GM19463 (cell line): ENCODE data around the gene SLC44A3.

Experiments
- ATAC-seq: cut with Tn5 transposase; IDR thresholded peaks from one replicate; pipeline ENCODE4 v1.9.1; 2021; ENCODE audit warnings: mild to moderate bottlenecking, moderate library complexity; ENCODE audit not compliant: unreplicated experiment

The SLC44A3 gene

GRCh38 chr1:94872771-94873495, 52.8 kb downstream of the SLC44A3 start:
- ATAC-seq, result no peak

DNA sequence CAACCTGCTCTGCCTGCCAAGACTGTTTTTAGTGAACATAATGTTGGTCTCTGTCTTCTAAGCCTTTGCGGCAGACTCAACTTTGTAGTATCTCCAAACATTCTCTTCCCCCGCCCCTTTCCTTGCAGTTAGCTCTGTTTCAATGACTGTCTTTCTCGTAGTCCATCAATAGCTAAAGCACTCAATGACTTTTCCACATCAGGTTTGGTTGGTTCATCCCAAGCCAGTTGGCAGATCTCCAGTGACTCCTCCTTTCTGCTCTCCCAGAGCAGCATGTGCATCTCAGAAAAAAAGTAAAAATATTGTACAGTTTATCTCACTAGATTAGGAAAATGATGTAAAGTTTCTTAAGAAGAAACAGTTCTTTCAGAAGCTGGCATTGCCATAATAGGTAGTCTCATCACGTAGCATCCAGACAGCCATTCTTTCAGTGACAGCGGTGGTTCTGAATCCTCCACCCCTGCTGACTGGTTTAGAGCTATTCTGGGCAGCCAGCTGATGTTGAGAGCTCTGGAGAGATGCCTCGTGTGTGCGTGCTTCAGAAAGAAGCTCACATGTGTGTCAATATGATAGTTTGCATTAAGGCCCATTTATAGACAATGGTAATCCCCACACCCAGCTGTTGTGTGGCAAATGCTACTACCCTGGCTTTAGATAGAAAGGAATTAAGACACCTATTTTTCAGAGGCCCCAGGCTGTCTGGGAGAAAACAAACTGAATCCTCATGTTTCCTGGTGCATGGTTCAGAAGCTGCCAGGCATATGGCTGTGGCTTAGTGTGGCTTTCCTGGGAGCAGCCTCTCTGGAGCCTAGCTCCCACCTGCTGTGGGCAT, 53.6 kb downstream of the SLC44A3 start:
- peak; percentile 66 for ATAC-seq

- ATAC-seq, result no peak
Measured at GRCh38 chr1:94874423-94874822, 54.3 kb downstream of the SLC44A3 start.

DNA sequence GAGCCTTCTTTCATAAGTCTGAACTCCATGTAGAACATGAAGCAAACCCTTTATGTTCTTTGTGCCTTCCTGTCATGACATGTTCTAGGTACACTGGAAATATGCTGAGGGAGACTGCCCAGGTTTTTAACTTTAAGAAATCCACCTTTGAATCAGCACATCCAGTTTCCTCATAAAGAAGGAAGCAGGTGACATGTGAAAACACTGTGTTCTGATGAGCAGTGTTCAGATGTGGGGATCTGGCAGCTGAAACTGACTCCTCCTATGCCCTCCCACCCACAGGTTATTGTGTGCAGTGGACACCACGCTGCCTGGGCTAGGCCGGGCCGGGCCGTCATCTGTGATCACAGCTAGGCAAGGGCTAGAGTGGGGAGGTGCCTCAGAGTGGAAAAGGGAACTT, 55.6 kb downstream of the SLC44A3 start:
- ATAC-seq, result no peak

- no peak for ATAC-seq
Measured at GRCh38 chr1:94876362-94876761, 56.2 kb downstream of the SLC44A3 start.

- no peak for ATAC-seq
Measured at GRCh38 chr1:94878329-94878728, 58.2 kb downstream of the SLC44A3 start.

- ATAC-seq, result peak; percentile 78
Measured at GRCh38 chr1:94883691-94884090, 63.5 kb downstream of the SLC44A3 start.

- ATAC-seq, result no peak
Measured at GRCh38 chr1:94884106-94884505, 63.9 kb downstream of the SLC44A3 start.

DNA sequence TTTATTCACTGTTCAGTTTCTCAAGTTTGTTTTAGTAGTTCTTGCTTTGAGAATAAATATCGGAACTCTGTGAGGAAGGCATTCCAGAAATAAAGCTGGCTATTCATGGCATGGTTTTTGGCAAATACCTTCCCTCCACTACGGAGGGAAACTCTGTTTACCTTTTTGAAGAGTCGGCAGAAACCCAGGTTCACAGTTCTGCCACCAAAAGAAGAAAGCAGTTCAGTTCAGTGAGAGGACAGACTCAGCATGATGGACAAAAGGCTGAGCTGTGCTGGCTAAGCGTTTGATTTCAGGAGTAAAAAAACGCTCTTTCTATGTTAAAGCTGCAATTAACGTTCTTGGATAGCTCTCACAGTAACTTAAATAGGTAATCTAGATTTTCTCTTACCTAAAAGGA, 64.3 kb downstream of the SLC44A3 start:
- no peak for ATAC-seq

GRCh38 chr1:94886361-94886760, 66.2 kb downstream of the SLC44A3 start:
- no peak for ATAC-seq

DNA sequence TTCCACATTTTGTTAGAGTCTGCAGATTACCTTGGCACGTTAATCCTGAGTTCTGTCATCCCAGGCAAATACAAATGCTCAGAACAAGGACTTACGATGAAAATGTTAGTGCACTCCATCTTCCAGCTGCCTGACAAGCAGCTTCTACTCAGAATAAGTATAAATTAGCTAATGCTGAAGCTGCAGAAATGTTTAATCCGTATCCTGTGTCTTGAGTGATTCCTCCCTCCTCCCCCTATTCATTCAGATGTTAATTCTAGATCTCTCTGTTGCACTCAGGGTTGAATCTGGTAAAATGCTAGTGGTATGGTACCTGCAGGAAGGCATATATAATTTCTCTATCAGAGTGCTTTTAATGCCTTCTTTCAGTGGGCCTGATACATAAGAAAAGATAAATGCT, 66.9 kb downstream of the SLC44A3 start:
- ATAC-seq, result no peak

DNA sequence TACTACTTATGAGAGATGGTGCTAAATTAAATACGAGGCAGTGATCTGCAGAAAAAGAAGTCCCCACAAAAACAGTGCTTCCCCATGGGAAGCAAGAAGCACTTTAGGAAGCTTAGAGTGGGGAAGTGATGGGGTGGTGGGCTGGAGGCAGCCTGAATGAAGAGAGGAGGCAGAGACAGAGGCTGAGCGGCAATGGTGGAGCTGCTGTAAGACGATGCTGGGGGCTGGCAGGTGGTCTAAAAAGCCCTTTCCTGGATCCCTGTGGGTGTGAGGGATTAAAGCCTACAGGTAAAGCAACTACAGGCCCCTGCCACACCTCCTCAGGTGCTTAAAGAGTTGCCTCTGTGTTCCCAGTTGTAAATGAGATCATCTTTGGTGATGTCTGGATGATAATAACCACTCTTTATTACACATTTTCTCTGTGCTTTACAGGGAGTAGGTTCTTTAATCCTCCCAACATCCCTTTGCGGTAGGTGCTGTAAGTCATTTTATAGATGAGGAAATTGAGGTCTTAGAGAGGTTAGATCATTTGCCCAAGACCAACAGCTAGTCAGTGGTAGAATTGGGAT, 67.5 kb downstream of the SLC44A3 start:
- ATAC-seq, result no peak

DNA sequence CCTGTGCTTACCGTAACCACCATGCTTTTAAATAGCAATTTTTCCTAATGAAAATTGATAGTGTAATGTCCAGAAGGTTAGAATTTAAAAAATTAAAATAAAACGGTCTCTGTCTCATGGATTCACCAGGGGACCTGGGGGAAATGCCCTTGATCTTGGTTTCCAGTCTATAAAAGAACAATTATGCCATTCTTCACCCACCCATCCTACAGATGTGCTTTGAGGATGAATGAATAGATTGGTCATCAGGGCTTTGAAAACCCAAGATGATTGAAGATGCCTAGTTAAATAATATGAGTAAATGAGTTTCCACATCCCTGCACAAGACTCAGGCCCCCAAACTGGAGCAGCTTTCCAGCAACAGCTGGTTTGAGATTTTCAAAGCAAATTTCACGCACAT, 68.0 kb downstream of the SLC44A3 start:
- no peak for ATAC-seq

DNA sequence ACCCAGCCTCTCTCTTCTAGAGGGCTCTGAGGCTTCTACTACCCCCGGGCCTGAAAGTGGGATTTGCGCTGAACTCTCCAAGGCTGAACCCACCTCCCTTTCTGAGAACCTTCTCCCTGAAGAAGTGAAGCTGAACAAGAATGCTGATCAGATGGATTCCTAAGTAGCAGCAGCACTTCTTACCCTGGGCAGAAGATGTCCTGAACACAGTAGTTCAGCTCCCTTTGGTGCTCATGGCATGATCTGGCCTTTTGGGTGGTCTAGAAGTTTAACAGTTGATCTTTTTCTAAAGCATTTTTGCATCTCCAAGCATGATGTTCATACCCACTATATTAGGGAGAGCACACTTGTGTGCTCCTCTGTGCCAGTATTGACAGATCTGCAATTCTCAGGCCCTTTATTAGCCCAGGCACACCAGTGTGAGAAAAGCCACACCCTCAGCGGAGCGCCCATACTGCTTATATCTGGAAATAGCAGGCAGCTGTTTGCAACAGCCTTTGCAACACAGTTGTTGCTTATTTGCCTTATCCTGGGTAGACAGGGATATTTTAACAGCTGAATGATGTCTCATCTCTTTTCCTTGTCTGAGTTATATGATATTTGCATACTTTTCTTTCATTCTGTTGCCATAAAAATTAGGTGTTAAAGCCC, 72.6 kb downstream of the SLC44A3 start:
- no peak for ATAC-seq

DNA sequence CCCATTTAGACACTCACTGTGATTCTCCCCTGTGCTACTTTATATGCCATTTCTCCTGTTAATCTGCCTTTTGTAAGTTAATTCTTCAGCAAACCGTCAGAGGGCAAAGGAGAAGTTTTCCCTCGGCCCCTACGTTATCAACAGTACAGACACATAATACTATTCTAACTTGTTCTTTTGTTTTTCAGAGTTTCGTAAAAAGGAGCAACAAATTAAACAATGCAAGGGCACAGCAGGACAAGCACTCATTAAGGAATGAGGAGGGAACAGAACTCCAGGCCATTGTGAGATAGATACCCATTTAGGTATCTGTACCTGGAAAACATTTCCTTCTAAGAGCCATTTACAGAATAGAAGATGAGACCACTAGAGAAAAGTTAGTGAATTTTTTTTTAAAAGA, 74.5 kb downstream of the SLC44A3 start:
- ATAC-seq, result no peak

DNA sequence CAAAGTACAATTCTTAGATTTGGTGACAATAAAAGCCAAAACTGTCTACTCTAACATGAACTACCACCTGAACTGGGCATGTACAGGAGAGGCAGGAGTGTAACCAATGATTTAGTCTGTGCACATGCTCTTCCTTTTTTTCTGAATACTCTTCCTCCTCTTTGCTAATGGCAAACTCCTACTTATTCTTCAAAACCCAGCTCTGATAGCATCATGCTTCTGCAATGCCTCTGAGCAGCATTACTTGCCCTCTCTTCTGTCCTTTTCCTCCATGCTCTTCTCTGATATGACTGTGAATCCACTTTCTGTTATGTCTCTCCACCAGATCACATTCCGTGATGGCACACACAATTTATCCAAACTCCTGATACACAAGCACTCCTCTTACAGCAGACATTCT, 75.4 kb downstream of the SLC44A3 start:
- ATAC-seq, result no peak

DNA sequence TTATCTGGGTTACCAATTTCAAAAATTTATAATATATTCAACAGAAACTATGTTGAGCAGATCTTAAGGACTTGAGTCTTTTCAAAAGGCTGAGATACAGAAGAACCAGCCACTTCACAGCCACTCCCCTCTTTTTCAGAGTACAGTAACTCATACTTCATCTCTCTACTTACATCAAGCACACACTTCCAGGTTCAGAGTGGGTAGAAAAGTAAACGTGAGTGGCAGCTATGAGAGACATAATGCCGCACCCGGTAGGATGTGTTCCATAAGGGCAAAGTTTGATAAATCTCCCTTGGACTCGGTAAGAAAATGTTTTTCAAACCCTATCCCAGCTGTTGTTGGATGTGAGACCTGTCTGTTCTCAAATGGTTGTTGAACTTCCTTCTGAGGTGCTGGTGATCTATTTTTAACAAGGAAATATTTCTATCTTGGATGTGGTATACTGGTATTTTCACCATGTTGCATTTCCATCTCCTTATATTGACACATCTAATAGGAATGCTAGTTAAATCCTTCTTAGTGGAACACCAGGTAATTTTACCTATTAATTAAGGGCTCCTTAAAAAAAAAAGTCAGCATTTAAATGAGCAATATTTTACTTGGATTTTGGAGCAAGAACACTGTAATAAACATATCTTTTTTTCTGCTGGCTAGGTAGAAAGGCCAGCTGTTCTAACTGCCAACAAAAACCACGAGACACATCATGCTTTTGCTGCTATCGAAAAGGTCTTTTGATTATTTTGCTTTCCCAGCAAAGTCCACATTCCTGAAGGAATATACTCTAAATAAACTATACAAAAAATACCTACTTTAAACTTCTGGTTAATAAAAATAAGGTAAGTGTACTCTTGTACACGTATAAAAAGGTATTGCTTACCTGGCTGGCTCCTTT, 78.6 kb downstream of the SLC44A3 start:
- ATAC-seq, result no peak

GRCh38 chr1:94899756-94900155, 79.6 kb downstream of the SLC44A3 start:
- ATAC-seq, result no peak

GRCh38 chr1:94901841-94902240, 81.7 kb downstream of the SLC44A3 start:
- ATAC-seq, result no peak

DNA sequence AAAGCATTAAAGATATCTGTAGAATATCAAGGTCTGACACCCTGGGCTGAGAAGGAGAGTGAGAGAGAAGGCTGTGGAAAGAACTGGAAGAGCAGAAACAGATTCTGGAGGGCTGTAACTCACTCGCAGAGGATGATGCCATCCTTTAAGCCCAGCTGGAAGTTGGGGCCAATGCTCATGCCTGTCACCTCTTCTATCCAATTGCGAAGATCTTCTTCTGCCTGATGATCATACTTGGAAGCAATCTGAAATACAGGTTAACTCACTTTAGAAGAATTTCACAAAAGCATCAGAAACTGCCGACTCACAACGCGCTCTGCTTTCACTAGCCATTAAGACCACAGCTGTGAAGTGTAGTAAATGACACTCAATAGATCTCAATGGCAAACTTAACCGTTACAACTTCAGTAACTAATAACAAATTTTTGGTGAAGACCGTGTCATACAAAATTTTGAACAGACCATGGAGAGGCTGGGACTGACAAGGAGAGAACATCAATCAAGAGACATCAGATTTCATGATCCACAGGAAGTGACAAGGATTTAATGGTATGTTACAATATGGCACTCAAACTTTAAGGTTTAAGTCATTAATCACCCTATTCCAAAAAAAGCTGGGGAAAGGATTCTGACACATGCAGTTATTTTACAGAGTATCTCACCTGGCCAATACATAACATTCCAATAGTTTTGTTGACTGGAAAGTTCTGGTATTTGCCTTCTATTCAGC, 83.3 kb downstream of the SLC44A3 start:
- no peak for ATAC-seq
